AG09309 (cell line): ENCODE results near the gene ADCY2.

Experiments used
- DNase-seq: peaks from one replicate; pipeline ENCODE4 v3.0.0-alpha.2; 2010; ENCODE audit warnings: low read depth
- H3K4me3 ChIP-seq: 2 replicates; pipeline ENCODE4 v1.5.1; 2011; ENCODE audit warnings: mild to moderate bottlenecking, low read depth, low read length, moderate library complexity; ENCODE audit not compliant: control insufficient read depth
- CTCF ChIP-seq: IDR thresholded peaks from 2 replicates; pipeline ENCODE4 v1.5.1; 2011; ENCODE audit warnings: mild to moderate bottlenecking, low read depth, low read length, inconsistent platforms; ENCODE audit not compliant: insufficient read depth, control insufficient read depth; ENCODE audit errors: missing control alignments

Gene ADCY2

GRCh38 chr5:7515284-7515914 is 119.5 kb downstream of the ADCY2 start:
- H3K4me3 ChIP-seq = no peak overlapping the region
- no peak for TF ChIP-seq CTCF
- DNase-seq = no peak

GRCh38 chr5:7516253-7516652 is 120.3 kb downstream of the ADCY2 start:
- H3K4me3 ChIP-seq = no peak overlapping the region
- TF ChIP-seq CTCF = no peak
- no peak for DNase-seq

- TF ChIP-seq CTCF = no peak
- H3K4me3 ChIP-seq = no peak overlapping the region
- DNase-seq = no peak
These were observed 121.1 kb downstream of the ADCY2 start for GRCh38 chr5:7517006-7517405.

- DNase-seq = no peak
- no peak for TF ChIP-seq CTCF
- no peak overlapping the region for H3K4me3 ChIP-seq
These were observed 123.1 kb downstream of the ADCY2 start for GRCh38 chr5:7518947-7519560.

- no peak for TF ChIP-seq CTCF
- DNase-seq = no peak
- no peak overlapping the region for H3K4me3 ChIP-seq
These were observed 123.6 kb downstream of the ADCY2 start for GRCh38 chr5:7519564-7519963.

GRCh38 chr5:7529880-7530279 is 133.9 kb downstream of the ADCY2 start:
- TF ChIP-seq CTCF = no peak
- no peak for DNase-seq
- H3K4me3 ChIP-seq = no peak overlapping the region
